Measurements from ENCODE around the gene PGAM5. TPM values are rescaled to one million over a fixed set of nuclear protein-coding genes. Genes with fewer than 3 reads are reported as not detected.

The PGAM5 gene
- polyA plus RNA-seq, 1 donor from 2014 or later: 32.5 TPM

- H2AFZ ChIP-seq (ENCODE audit: low read depth, low read length): no peak overlapping the region
- no peak overlapping the region for H3K4me3 ChIP-seq (ENCODE audit: low read length)
- H3K27me3 ChIP-seq (ENCODE audit: insufficient read depth, low read depth, low read length): no peaks in the 10 kb centered on the region
- H3K4me2 ChIP-seq (ENCODE audit: low read length): no peak overlapping the region
- no peaks in the 10 kb centered on the region for H3K79me2 ChIP-seq (replicated peaks; ENCODE audit: insufficient read depth, low read length)
- no peak overlapping the region for H3K9ac ChIP-seq (ENCODE audit: low read length)
- H3K36me3 ChIP-seq (ENCODE audit: insufficient read depth, low read length): no peaks in the 10 kb centered on the region
- H3K27ac ChIP-seq (ENCODE audit: low read length): no peak overlapping the region
- H3K9me2 ChIP-seq (ENCODE audit: insufficient read depth, low read length): no peaks in the 10 kb centered on the region
- no peaks in the 10 kb centered on the region for H3K9me3 ChIP-seq (ENCODE audit: low read length)
- H4K20me1 ChIP-seq (ENCODE audit: insufficient read depth): no peaks in the 10 kb centered on the region
- TF ChIP-seq MXI1 (conservative IDR thresholded peaks at IDR 0.05; ENCODE audit: poor library complexity, severe bottlenecking) (no peak), EZH2 (IDR thresholded peaks at IDR 0.05; ENCODE audit: borderline replicate concordance, insufficient read depth, low read length, poor library complexity, severe bottlenecking) (no peak), SMC3 (conservative IDR thresholded peaks at IDR 0.05; ENCODE audit: poor library complexity) (no peak), EP300 (conservative IDR thresholded peaks at IDR 0.05; ENCODE audit: poor library complexity, severe bottlenecking) (no peak), POLR2AphosphoS5 (IDR thresholded peaks at IDR 0.05) (no peak), REST (IDR thresholded peaks at IDR 0.05; ENCODE audit: borderline replicate concordance) (no peak), RAD21 (conservative IDR thresholded peaks at IDR 0.05) (no peak), CTCF (IDR thresholded peaks at IDR 0.05; ENCODE audit: poor library complexity, severe bottlenecking) (no peak), TAF1 (IDR thresholded peaks at IDR 0.05; ENCODE audit: low read depth) (no peak)
- H3F3A ChIP-seq (ENCODE audit: insufficient read depth, low read length, poor library complexity, severe bottlenecking): no peaks in the 10 kb centered on the region
Observed at GRCh38 chr12:132720606-132721345, 10.1 kb downstream of the PGAM5 start.

GRCh38 chr12:132723015-132723763 is 12.5 kb downstream of the PGAM5 start:
- no peaks in the 10 kb centered on the region for H3K27me3 ChIP-seq (ENCODE audit: insufficient read depth, low read depth, low read length)
- H3K4me2 ChIP-seq (ENCODE audit: low read length): no peak overlapping the region
- H3K9me3 ChIP-seq (ENCODE audit: low read length): no peaks in the 10 kb centered on the region
- H3K9ac ChIP-seq (ENCODE audit: low read length): no peak overlapping the region
- H4K20me1 ChIP-seq (ENCODE audit: insufficient read depth): no peaks in the 10 kb centered on the region
- no peaks in the 10 kb centered on the region for H3K9me2 ChIP-seq (ENCODE audit: insufficient read depth, low read length)
- H2AFZ ChIP-seq (ENCODE audit: low read depth, low read length): no peak overlapping the region
- no peak overlapping the region for H3K4me3 ChIP-seq (ENCODE audit: low read length)
- no peaks in the 10 kb centered on the region for H3F3A ChIP-seq (ENCODE audit: insufficient read depth, low read length, poor library complexity, severe bottlenecking)
- no peaks in the 10 kb centered on the region for H3K36me3 ChIP-seq (ENCODE audit: insufficient read depth, low read length)
- H3K27ac ChIP-seq (ENCODE audit: low read length): no peak overlapping the region
- TF ChIP-seq RAD21 (conservative IDR thresholded peaks at IDR 0.05) (no peak), REST (IDR thresholded peaks at IDR 0.05; ENCODE audit: borderline replicate concordance) (no peak), EZH2 (IDR thresholded peaks at IDR 0.05; ENCODE audit: borderline replicate concordance, insufficient read depth, low read length, poor library complexity, severe bottlenecking) (no peak), EP300 (conservative IDR thresholded peaks at IDR 0.05; ENCODE audit: poor library complexity, severe bottlenecking) (no peak), SMC3 (conservative IDR thresholded peaks at IDR 0.05; ENCODE audit: poor library complexity) (no peak), TAF1 (IDR thresholded peaks at IDR 0.05; ENCODE audit: low read depth) (no peak), MXI1 (conservative IDR thresholded peaks at IDR 0.05; ENCODE audit: poor library complexity, severe bottlenecking) (no peak), POLR2AphosphoS5 (IDR thresholded peaks at IDR 0.05) (no peak), CTCF (IDR thresholded peaks at IDR 0.05; ENCODE audit: poor library complexity, severe bottlenecking) (no peak)
- H3K79me2 ChIP-seq (replicated peaks; ENCODE audit: insufficient read depth, low read length): no peaks in the 10 kb centered on the region
